Measurements from ENCODE around the gene PSMC3. TPM values are rescaled to one million over a fixed set of nuclear protein-coding genes. Genes with fewer than 3 reads are reported as not detected.

Gene PSMC3
- total and polyA plus RNA-seq, 2 of the 13 experiments (the other 11 are each of a cell fraction or from before 2014, with no cell fraction given), result 75.8 to 214 TPM

DNA sequence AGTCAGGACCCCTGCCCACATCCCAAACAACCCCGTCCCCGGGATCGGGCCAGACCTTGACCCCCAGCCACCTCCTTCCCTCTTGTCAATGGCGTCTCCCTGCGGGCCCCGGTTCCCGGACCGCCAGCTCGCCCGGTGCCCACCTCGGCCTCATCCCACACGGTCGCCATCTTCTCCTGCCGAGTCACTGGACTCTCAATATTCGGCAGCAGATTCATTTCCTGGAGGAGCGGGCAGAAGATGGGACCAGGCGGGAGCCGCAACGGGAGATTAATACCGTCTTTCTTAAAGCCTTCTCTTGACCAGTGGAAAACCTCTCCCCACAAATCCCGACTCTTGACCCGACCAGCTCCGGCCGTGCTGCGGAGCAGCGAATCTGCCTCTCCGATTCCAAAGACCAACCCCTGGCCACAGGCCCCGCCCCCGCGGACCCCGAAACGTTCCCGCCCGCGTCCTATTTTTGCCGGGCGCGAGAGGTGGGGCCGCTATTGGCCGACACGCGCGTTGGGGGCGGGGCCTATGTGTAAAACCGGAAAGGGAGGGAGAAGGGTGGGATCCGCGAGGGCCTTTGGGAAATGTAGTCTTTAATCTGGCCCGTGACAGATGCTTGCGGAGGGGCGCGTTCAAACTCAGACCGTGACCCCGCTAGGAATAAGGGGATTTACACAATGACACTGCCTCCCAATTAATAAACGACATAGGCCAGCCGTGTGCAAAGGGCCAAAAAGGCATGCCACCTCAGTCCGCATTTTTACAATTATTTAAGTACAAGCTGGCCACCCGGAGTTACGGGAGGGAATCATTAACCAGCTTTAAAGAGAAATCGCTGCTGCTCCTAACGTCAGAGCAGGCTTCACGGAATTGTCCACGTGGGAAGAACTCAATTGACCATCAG is at the start of gene PSMC3 (continued):
- TF ChIP-seq KLF11 (CRISPR knock-in tag; IDR thresholded peaks at IDR 0.05) (0 out of 2 replicates have a peak, but pooled peaks have one; percentile 22), CHD2 (IDR thresholded peaks at IDR 0.05; ENCODE audit: low read depth, low read length) (peak; percentile 14; the same call in 1 of the 2 replicates), ZFP82 (CRISPR knock-in tag; IDR thresholded peaks at IDR 0.05; ENCODE audit: borderline replicate concordance) (peak; percentile 70; the same call in 1 of the 2 replicates), NFE2L2 (IDR thresholded peaks at IDR 0.05; ENCODE audit: low read length) (no peak), ZNF598 (CRISPR knock-in tag; IDR thresholded peaks at IDR 0.05; ENCODE audit: borderline replicate concordance) (no peak), MAZ (IDR thresholded peaks at IDR 0.05; ENCODE audit: borderline replicate concordance, low read depth, low read length) (peak; percentile 29; the same call in 1 of the 2 replicates), MAZ (CRISPR knock-in tag; IDR thresholded peaks at IDR 0.05; ENCODE audit: low read depth) (no peak; the same call in 1 of the 2 replicates), RFX1 (IDR thresholded peaks at IDR 0.05) (no peak), NR2F2 (IDR thresholded peaks at IDR 0.05; ENCODE audit: borderline replicate concordance, low read depth) (peak; percentile 20; the same call in 1 of the 2 replicates), NONO (IDR thresholded peaks at IDR 0.05) (no peak), NONO (CRISPR knock-in tag; conservative IDR thresholded peaks at IDR 0.05) (peak; percentile 43; the same call in 1 of the 2 replicates), ZNF33A (CRISPR knock-in tag; IDR thresholded peaks at IDR 0.05; ENCODE audit: borderline replicate concordance) (peak; percentile 13; the same call in 1 of the 2 replicates), SIN3B (IDR thresholded peaks at IDR 0.05; ENCODE audit: low read length) (peak; percentile 69; the same call in 1 of the 2 replicates), CREM (IDR thresholded peaks at IDR 0.05) (peak; percentile 84), CREM (CRISPR knock-in tag; IDR thresholded peaks at IDR 0.05) (no peak), GABPA (IDR thresholded peaks at IDR 0.05; ENCODE audit: low read depth, low read length) (peak; percentile 74), GABPA (CRISPR knock-in tag; IDR thresholded peaks at IDR 0.05; ENCODE audit: low read depth) (peak; percentile 95)
- TF ChIP-seq, protein P1, sequence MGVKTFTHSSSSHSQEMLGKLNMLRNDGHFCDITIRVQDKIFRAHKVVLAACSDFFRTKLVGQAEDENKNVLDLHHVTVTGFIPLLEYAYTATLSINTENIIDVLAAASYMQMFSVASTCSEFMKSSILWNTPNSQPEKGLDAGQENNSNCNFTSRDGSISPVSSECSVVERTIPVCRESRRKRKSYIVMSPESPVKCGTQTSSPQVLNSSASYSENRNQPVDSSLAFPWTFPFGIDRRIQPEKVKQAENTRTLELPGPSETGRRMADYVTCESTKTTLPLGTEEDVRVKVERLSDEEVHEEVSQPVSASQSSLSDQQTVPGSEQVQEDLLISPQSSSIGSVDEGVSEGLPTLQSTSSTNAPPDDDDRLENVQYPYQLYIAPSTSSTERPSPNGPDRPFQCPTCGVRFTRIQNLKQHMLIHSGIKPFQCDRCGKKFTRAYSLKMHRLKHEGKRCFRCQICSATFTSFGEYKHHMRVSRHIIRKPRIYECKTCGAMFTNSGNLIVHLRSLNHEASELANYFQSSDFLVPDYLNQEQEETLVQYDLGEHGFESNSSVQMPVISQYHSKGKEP (CRISPR knock-in tag; IDR thresholded peaks at IDR 0.05), result no peak
- TF ChIP-seq, protein P2, sequence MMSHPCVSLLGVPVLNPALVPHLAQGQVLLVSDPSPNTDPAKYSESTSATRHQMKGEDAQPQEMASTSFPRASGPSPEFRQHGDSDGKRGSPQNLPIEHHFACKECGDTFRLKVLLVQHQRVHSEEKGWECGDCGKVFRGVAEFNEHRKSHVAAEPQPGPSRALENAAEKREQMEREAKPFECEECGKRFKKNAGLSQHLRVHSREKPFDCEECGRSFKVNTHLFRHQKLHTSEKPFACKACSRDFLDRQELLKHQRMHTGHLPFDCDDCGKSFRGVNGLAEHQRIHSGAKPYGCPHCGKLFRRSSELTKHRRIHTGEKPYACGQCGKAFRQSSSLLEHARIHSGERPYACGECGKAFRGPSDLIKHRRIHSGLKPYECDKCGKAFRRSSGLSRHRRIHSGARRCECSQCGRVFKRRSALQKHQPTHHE (CRISPR knock-in tag; IDR thresholded peaks at IDR 0.05; ENCODE audit: borderline replicate concordance), result no peak; the same call in 1 of the 2 replicates
- TF ChIP-seq, protein P3, sequence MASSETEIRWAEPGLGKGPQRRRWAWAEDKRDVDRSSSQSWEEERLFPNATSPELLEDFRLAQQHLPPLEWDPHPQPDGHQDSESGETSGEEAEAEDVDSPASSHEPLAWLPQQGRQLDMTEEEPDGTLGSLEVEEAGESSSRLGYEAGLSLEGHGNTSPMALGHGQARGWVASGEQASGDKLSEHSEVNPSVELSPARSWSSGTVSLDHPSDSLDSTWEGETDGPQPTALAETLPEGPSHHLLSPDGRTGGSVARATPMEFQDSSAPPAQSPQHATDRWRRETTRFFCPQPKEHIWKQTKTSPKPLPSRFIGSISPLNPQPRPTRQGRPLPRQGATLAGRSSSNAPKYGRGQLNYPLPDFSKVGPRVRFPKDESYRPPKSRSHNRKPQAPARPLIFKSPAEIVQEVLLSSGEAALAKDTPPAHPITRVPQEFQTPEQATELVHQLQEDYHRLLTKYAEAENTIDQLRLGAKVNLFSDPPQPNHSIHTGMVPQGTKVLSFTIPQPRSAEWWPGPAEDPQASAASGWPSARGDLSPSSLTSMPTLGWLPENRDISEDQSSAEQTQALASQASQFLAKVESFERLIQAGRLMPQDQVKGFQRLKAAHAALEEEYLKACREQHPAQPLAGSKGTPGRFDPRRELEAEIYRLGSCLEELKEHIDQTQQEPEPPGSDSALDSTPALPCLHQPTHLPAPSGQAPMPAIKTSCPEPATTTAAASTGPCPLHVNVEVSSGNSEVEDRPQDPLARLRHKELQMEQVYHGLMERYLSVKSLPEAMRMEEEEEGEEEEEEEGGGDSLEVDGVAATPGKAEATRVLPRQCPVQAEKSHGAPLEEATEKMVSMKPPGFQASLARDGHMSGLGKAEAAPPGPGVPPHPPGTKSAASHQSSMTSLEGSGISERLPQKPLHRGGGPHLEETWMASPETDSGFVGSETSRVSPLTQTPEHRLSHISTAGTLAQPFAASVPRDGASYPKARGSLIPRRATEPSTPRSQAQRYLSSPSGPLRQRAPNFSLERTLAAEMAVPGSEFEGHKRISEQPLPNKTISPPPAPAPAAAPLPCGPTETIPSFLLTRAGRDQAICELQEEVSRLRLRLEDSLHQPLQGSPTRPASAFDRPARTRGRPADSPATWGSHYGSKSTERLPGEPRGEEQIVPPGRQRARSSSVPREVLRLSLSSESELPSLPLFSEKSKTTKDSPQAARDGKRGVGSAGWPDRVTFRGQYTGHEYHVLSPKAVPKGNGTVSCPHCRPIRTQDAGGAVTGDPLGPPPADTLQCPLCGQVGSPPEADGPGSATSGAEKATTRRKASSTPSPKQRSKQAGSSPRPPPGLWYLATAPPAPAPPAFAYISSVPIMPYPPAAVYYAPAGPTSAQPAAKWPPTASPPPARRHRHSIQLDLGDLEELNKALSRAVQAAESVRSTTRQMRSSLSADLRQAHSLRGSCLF (CRISPR knock-in tag; IDR thresholded peaks at IDR 0.05; ENCODE audit: borderline replicate concordance), result 0 out of 2 replicates have a peak, but pooled peaks have one; percentile 67
- TF ChIP-seq, protein P4, sequence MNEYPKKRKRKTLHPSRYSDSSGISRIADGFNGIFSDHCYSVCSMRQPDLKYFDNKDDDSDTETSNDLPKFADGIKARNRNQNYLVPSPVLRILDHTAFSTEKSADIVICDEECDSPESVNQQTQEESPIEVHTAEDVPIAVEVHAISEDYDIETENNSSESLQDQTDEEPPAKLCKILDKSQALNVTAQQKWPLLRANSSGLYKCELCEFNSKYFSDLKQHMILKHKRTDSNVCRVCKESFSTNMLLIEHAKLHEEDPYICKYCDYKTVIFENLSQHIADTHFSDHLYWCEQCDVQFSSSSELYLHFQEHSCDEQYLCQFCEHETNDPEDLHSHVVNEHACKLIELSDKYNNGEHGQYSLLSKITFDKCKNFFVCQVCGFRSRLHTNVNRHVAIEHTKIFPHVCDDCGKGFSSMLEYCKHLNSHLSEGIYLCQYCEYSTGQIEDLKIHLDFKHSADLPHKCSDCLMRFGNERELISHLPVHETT (CRISPR knock-in tag; conservative IDR thresholded peaks at IDR 0.05), result peak; percentile 51
